OCI-LY1 (cell line): Measurements from ENCODE around the gene CDH4.

Source experiments
- H2AFZ ChIP-seq: fragments of 200-600 bp; sonication (generic), shearing (Covaris generic); 2 replicates; pipeline ENCODE4 v1.6.0; 2014; ENCODE audit warnings: antibody characterized with exemption, mild to moderate bottlenecking, low read length
- H3F3A ChIP-seq: fragments of 200-600 bp; sonication (generic), shearing (Covaris generic); 2 replicates; pipeline ENCODE4 v1.6.0; 2014; ENCODE audit warnings: mild to moderate bottlenecking, antibody characterized with exemption, low read length, moderate library complexity; ENCODE audit not compliant: insufficient read depth
- H3K27ac ChIP-seq: fragments of 200-600 bp; sonication (generic); 2 replicates; pipeline ENCODE4 v1.5.1; 2014; ENCODE audit warnings: low read length, mixed run types, mild to moderate bottlenecking, low read depth; ENCODE audit not compliant: poor library complexity, severe bottlenecking
- H3K27me3 ChIP-seq: fragments of 200-600 bp; sonication (generic); 2 replicates; pipeline ENCODE4 v1.6.0; 2014; ENCODE audit warnings: antibody characterized with exemption, mild to moderate bottlenecking, low read length, moderate library complexity; ENCODE audit not compliant: insufficient read depth
- H3K36me3 ChIP-seq: fragments of 200-600 bp; sonication (generic); 2 replicates; pipeline ENCODE4 v1.6.1; 2014; ENCODE audit warnings: mild to moderate bottlenecking, antibody characterized with exemption, low read length, moderate library complexity, mixed read lengths; ENCODE audit not compliant: insufficient read depth
- H3K4me1 ChIP-seq: fragments of 200-600 bp; sonication (generic); 2 replicates; pipeline ENCODE4 v1.5.1; 2014; ENCODE audit warnings: mild to moderate bottlenecking, low read length, moderate library complexity; ENCODE audit not compliant: insufficient read depth, severe bottlenecking
- H3K4me2 ChIP-seq: fragments of 200-600 bp; sonication (generic), shearing (Covaris generic); 2 replicates; pipeline ENCODE4 v1.6.1; 2014; ENCODE audit warnings: low read length
- H3K4me3 ChIP-seq: fragments of 200-600 bp; sonication (generic); 2 replicates; pipeline ENCODE4 v1.5.1; 2014; ENCODE audit warnings: low read length, low read depth, mild to moderate bottlenecking, mixed read lengths; ENCODE audit not compliant: poor library complexity, severe bottlenecking
- H3K79me2 ChIP-seq: fragments of 200-600 bp; shearing (Covaris generic); 2 replicates; pipeline ENCODE4 v1.6.1; 2016; ENCODE audit warnings: mixed run types, low read length, mixed read lengths; ENCODE audit not compliant: insufficient read depth
- H3K9ac ChIP-seq: fragments of 200-600 bp; sonication (generic), shearing (Covaris generic); 2 replicates; pipeline ENCODE4 v1.6.1; 2014; ENCODE audit warnings: mild to moderate bottlenecking, low read length, mixed read lengths
- H3K9me2 ChIP-seq: fragments of 200-600 bp; sonication (generic), shearing (Covaris generic); 2 replicates; pipeline ENCODE4 v1.6.1; 2014; ENCODE audit warnings: low read depth, mild to moderate bottlenecking, low read length, mixed read lengths
- H3K9me3 ChIP-seq: fragments of 200-600 bp; shearing (Covaris generic); 2 replicates; pipeline ENCODE4 v1.6.1; 2014; ENCODE audit warnings: low read length, mixed read lengths
- H4K20me1 ChIP-seq: fragments of 200-600 bp; sonication (generic), shearing (Covaris generic); 2 replicates; pipeline ENCODE4 v1.6.0; 2016; ENCODE audit warnings: mild to moderate bottlenecking, low read length; ENCODE audit not compliant: insufficient read depth
- CTCF ChIP-seq: fragments of 200-600 bp; sonication (generic), shearing (Covaris generic); IDR thresholded peaks from 2 replicates; pipeline ENCODE4 v1.5.1; 2017; ENCODE audit warnings: mild to moderate bottlenecking, antibody characterized with exemption, low read length, moderate library complexity, mixed read lengths
- EZH2 ChIP-seq: fragments of 200-600 bp; sonication (generic), shearing (Covaris generic); IDR thresholded peaks from 2 replicates; pipeline ENCODE4 v1.8.0; 2017; ENCODE audit warnings: borderline replicate concordance, mixed run types, mild to moderate bottlenecking, antibody characterized with exemption, low read length, moderate library complexity, mixed read lengths

CDH4 gene

GRCh38 chr20:61436667-61437279 is 184.7 kb downstream of the CDH4 start:
- TF ChIP-seq CTCF (no peak), EZH2 (no peak)
- Histone ChIP-seq H3K79me2 (no peaks in the 10 kb centered on the region), H3K4me2 (no peak overlapping the region), H3F3A (no peaks in the 10 kb centered on the region), H3K9me3 (no peaks in the 10 kb centered on the region), H3K9me2 (no peaks in the 10 kb centered on the region), H4K20me1 (no peaks in the 10 kb centered on the region), H2AFZ (no peak overlapping the region), H3K36me3 (no peaks in the 10 kb centered on the region), H3K9ac (no peak overlapping the region), H3K4me1 (no peaks in the 10 kb centered on the region), H3K4me3 (no peak overlapping the region), H3K27me3 (no peaks in the 10 kb centered on the region), H3K27ac (no peak overlapping the region)

GRCh38 chr20:61437280-61438206 is 185.5 kb downstream of the CDH4 start:
- TF ChIP-seq CTCF, result no peak
- TF ChIP-seq EZH2, result no peak
- H4K20me1 ChIP-seq, result no peaks in the 10 kb centered on the region
- H3K27ac ChIP-seq, result no peak overlapping the region
- no peaks in the 10 kb centered on the region for H3K9me2 ChIP-seq
- H3K4me3 ChIP-seq, result no peak overlapping the region
- no peaks in the 10 kb centered on the region for H3K9me3 ChIP-seq
- H3K27me3 ChIP-seq, result no peaks in the 10 kb centered on the region
- no peak overlapping the region for H3K4me2 ChIP-seq
- H2AFZ ChIP-seq, result no peak overlapping the region
- no peaks in the 10 kb centered on the region for H3K4me1 ChIP-seq
- no peak overlapping the region for H3K9ac ChIP-seq
- no peaks in the 10 kb centered on the region for H3K36me3 ChIP-seq
- no peaks in the 10 kb centered on the region for H3F3A ChIP-seq
- no peaks in the 10 kb centered on the region for H3K79me2 ChIP-seq

GRCh38 chr20:61438285-61438684 is 186.2 kb downstream of the CDH4 start:
- Histone ChIP-seq H3K27me3 (no peaks in the 10 kb centered on the region), H3F3A (no peaks in the 10 kb centered on the region), H3K4me3 (no peak overlapping the region), H3K9me2 (no peaks in the 10 kb centered on the region), H3K9me3 (no peaks in the 10 kb centered on the region), H3K79me2 (no peaks in the 10 kb centered on the region), H3K27ac (no peak overlapping the region), H4K20me1 (no peaks in the 10 kb centered on the region), H3K9ac (no peak overlapping the region), H3K36me3 (no peaks in the 10 kb centered on the region), H3K4me2 (no peak overlapping the region), H3K4me1 (no peaks in the 10 kb centered on the region), H2AFZ (no peak overlapping the region)
- TF ChIP-seq EZH2 (no peak), CTCF (no peak)
